ENCODE data around the gene HMBS.

- no peak for TF ChIP-seq CTCF (IDR thresholded peaks at IDR 0.05; ENCODE audit: low read length)
- no peak for TF ChIP-seq EZH2 (IDR thresholded peaks at IDR 0.05; ENCODE audit: borderline replicate concordance, low read length)
Measured at GRCh38 chr11:119121811-119122124, 37.1 kb downstream of the HMBS start.
